Measurements from ENCODE around the gene GPR34.
"Not testable (repeated sequence)": the region's sequence is repeated elsewhere in the genome, so short reads cannot be mapped to it uniquely, and the experiment has no call there.

GPR34 gene, protein sequence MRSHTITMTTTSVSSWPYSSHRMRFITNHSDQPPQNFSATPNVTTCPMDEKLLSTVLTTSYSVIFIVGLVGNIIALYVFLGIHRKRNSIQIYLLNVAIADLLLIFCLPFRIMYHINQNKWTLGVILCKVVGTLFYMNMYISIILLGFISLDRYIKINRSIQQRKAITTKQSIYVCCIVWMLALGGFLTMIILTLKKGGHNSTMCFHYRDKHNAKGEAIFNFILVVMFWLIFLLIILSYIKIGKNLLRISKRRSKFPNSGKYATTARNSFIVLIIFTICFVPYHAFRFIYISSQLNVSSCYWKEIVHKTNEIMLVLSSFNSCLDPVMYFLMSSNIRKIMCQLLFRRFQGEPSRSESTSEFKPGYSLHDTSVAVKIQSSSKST

DNA sequence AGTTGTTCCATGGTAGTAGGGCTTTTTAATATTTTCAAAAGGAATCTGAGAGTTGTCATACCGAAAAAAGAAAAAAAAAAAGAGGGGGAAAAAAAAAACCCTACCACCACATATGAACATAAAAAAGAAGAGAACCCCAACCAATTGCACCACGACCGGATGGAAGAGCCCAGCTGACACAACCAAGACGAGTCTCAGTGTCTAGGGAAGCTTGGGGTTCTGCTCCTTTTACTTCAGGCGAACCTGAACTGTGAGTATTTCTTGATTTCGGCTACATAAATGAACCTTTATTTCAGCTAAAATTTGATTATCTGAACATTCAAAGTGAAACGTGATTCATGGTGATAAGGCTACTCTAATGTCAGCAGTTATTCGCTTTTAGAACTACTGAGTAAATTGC, at the start of gene GPR34:
Gene GPR34 (plus strand): TSS at position 139 of the 400 bp plus-strand sequence. CDS start 6,661 bp downstream, outside the sequence.
- no peak for DNase-seq

DNA sequence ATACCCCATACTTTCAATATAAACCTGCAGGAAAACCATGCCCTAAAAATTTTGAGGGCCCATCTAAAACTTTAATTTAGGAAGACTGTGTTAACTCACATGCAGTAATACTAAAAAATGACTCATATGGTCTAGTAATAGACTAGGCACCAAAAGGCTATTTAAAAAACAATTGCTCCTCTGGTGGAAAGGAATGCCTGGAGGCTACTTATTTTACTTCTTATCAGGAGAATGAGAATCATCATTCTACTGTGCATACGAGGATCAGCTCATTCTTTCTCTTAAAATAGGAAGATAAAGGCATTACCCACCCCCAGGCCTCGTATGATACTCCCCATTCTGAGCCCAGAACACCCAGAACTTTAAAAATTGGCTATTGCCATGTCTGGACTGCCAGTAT, 42.6 kb upstream of the GPR34 start:
- not testable (repeated sequence) for DNase-seq

DNA sequence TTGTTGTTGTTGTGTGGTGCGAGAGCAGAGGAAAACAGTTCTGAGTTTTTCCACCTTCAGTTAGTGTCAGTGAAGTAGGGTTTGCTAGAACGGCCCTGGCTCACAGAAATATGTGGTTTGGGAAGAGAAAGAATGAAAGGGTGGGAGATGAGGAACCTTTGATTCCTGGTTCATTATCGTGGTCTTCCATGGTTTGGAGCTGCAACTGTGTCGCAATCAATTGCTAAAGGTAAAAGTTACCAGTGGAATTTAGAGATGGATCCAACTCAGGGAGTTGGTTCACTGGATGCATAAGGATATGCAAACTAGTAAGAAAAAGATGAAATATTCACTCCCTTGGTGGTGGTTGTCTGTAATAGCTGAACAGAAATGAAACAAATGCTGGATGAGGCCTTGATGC, 35.6 kb upstream of the GPR34 start:
- no peak for DNase-seq

DNA sequence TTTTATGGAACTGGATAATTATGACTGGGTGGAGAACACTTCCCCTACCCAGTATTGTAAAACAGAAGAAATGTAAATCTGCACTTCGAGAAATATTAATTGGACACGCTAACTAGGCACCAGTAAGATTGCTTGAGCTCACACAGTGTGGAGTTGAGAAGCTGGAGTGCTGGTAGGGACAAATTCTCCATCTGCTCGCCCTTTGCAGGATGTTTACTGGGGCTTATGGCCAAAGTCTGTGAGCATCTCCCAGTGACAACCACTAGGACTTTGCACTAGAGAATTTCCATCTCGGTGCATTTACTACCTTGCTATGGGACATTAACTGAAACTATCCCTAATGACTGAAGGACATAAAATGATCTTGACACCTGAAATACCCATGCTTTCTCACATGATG, 33.7 kb upstream of the GPR34 start:
- no peak for DNase-seq

DNA sequence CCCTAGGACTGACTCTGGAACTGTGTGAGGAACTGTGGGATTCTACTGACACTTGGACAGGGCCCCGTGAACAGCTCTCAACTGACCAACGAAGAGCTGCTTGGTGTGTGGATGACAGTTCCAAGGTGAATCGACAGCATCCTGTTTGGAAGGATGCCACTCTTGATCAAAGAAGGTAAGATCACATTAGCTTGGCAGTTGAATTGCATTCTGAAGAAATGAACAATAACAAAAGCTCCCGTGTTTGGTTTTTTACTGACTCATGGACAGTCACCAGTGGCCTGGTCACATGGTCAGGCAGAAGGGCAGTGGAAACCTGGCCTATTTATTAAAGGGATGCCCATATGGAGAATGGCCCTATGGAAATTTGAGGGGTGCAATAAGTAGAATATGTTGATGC, 33.1 kb upstream of the GPR34 start:
- no peak for DNase-seq

DNA sequence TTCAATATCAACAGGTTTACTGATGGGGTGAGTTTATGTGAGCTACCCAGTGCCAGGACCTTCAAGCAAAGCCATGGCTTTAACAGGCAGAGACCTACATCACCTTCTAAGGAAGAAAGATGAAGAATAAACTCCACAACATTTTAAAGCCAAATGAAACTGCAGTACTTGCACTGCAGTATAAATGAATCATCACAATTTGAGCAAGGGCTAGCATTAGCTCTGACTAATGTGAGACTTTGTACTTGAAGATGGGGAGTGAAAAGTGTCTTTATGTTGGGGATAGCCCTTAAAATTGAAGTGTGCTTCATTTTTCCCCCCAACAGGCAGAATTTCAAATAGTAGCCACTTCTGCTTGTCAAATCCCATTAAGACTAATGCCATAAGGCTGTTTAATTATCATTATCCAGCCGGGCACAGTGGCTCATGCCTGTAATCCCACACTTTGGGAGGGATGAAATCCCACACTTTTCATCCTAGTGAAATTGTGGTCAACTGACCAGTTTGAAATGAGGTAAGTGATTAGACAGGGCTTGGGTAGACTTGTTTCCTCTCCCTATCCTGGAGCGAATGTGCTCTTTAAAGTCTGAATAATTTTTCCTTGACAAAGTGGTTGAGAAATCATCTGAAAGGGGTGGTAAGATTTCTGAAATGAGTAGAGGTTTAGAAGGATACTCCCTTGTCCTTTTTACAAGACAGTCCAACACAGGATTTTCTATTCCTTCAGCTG, 27.2 kb upstream of the GPR34 start:
- DNase-seq, result no peak

DNA sequence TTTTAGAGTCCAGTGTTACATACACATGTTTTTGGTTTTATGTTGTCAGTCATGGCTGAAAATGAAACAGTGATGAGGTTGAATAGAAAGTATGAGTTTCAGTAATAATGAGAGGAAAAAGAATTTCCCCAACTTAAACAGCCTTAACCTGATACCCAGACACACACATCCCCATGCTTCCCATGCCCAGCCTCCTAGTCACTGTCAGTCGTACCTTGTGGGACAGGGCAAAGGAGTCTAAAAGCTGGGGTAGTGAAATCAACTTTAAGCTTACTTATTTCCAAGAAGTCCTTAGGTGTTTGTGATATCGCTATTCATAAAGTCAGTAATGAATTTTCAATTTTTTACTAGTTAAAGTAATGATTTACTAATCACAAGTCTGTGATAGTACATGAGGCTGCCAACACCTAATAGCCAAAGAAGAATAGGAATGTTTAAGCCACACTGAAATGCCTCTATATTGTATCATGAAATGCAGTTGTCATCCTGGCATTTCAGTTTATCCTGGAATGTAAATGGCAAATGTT, 24.3 kb upstream of the GPR34 start:
- DNase-seq, result no peak

DNA sequence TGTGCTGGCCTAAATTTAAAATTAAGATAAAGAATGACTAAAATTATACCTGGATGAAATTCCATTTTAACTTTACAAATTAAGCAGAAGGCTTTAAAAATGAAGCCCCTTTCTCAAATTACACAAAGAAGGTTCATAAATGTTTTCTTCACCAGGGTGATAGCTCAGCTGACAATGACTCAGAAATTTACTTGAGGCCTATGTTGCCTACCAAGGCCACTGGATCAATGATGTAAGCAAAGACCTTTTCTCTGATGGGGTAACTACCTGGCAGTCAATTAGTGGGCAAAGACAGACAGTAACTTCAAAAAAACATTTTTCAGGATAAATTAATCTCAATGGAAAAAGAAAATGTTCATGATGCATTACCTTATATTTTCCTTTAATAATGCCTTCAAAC, 23.9 kb upstream of the GPR34 start:
- no peak for DNase-seq

DNA sequence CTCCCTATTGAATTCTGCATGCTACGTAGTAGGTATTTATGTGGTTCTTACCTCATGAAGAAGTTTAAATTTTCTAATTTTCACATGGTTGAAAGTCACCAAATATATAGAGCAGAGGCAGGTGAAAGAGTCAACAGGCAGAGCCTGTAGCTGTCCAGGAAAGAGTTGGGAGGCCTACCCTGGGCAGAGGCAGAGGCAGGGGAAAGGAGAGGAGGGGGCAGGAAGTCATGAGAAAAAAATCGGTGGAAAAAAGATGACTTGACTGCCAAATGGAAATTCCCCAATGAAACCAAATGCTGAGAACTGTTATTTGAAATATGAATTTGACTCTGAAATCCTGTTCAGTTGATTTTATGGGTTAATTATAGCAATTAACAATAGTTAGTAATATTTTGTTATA, 23.1 kb upstream of the GPR34 start:
- DNase-seq, result no peak

DNA sequence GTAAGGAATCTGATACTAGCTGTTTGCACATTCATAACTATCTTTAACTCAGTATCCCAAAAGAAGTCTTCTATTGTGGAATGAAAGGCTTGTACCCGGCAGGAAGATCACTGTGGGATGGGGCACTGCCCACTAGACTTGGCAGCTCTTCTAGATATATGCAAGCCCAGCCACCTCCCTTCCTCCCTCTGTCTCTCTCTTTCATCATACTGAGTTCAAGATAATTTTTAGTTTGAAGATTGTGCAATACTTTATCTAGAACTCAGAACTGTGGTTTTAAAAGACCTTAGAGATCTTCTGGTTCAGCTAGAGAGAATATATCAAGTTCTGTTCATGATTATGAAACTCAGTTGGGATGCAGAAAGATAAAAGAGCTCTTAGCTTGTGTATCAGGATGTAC, 22.5 kb upstream of the GPR34 start:
- DNase-seq, result no peak

DNA sequence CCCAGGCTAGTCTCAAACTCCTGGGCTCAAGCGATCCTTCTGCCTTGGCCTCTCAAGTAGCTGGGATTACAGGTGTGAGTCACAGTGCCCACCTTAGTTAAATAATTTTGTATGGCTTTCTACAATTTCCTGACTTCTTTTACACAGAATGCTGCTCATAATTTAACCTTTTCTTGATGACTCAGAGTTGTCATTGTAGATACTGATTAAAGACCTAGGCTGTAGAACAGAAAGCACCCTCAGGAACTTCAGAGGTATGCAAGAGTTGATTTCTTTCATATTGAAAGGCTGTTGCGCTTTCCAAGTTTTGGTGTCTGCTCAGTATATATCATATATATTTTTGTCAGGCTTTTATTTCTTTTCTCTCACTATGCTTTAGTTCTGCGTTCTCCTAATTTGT, 21.1 kb upstream of the GPR34 start:
- DNase-seq, result no peak

DNA sequence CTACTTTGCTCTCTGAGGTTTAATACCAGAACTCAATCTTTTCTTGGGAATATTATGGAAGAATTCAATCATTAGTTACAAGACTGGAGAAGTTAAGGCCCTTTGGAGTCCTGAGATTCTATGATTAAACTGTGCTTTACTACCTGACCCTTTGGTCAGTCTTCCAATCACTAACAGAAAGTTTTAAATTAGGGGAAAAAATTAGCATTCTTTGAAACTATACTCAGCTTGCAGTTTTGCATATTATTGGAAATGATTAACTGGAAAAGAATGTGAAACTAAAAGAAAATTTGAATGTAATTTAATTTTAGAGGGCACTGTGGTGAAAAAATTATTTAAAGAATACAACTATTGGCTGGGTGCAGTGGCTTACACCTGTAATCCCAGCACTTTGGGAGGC, 18.7 kb upstream of the GPR34 start:
- DNase-seq, result no peak

DNA sequence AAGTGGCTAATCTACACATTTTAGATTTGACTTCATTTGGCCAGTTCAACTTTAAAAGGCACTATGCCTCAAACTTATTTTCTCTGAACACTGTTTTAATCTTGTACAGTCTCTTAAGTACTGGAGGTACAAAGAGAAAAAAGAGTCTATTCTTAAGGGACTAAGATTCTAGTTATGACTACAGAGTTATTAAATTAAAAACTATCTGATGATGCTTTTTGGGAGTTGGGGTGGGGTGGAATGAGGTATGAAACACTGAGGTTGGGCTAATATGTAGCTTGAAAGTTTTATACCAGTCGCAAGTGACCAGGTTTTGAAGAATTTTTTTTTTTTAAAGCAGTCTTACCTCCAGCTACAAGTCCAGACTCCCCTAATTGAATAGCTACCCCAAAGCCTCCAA, 17.7 kb upstream of the GPR34 start:
- no peak for DNase-seq

DNA sequence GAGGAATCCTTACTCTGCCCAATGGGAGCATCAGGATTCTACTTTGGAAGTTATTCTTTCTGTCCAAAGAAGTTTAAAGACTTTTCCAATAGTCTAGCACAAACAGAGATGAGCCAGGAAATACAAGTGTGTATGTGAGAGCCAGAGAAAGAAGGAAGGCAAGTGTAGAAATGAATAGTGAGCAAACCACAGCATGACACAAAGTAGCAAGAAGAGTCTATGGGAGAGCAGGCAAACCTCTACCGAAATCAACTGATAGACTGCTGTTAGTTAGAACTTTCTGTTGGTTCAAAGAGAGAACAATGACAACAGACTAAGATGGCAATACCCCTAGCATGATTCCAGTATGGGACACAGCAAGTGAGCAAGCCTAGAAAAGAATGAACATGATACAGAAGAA, 16.1 kb upstream of the GPR34 start:
- no peak for DNase-seq

DNA sequence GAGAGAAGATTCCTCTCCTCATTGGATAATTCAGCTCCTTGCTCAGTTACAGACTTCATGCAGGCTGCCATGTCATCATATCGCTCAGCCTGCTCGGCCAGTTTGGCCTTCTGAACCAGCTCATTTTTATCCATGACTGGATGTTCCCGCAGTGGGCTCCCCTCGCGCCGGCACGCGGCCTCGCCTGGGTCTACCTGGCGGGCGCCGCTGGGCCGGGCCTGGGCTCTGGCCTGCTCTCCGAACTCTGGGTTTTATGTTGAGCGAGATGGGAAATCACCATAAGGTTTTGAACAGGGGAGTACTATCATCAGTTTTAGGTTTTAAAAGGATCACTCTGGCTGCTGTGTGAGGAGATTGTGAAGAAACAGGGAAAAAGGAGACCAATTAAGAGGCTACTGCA, 12.4 kb upstream of the GPR34 start:
- DNase-seq, result not testable (repeated sequence)

DNA sequence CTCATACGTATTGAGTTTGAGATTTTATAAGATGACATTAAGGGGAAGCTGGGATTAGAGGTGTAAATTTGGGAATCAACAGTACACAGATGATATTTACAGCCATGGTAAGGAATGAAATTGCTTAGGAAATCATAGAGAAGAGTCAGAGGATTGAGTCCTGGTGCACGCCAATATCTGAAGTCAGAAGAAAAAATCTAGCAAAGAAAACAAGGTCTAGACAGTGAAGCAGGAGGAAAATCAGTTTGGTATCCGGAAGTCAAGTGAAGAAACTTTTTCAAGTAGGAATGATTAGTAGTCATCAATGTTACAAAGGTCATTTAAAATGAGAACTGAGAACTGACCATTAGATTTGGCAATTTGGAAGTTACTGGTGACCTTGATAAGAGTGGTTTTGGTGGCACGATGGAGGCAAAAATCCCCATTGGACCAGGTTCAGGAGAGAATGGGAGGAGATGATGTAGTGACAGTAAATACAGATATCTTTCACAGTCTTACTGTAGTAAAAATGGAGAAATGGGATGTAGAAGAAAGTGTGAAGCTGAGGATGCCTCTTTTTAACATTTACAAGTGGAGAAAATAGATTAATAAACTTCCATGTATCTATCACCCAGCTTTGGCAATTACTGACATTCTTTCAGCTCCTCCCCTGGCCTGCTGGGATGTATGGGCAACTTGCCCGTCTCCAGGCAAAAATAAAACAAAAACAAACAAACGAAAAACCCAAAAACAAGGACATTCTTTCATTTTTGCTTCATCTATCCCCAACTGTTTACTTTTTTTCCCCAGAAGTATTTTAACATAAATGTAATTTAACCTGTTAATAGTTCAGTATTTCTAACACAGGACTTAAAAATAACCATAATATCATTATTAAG, 11.4 kb upstream of the GPR34 start:
- DNase-seq, result no peak

DNA sequence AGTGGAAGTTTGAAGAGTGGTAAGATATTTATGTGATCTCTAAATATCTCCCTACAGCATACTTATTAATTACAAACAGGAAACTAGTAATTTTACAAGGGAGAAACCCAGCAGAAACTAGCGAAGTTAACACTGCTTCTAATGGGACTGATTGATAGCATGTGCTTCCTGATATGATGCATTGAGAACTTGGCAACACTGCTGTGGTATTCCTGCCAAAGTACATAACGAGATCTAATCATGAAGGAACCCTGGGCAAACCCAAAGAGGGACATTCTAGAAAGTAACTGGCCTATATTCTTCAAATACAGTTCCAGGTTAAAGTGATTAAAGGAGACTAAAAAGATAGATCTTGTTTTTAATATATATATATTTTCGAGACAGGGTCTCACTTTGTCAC, 4.6 kb upstream of the GPR34 start:
- no peak for DNase-seq

DNA sequence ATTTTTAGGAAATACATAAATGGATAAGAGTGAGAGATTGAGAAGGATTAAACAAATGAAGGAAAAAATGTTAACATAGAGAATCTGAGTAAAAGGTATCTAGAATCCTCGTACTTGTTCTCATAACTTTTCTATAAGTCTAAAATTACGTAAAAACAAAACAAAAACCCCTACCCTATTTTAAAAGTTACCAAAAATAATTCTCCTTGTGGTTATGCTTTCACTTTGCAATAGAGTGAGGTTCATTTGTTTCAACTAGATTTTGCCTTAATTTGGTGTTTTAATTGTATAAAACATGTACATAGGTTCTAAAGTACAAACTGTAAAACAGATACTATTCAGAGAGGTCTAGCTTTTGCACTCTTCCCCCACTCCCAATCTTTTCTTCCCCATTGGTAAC, 3.8 kb upstream of the GPR34 start:
- no peak for DNase-seq

DNA sequence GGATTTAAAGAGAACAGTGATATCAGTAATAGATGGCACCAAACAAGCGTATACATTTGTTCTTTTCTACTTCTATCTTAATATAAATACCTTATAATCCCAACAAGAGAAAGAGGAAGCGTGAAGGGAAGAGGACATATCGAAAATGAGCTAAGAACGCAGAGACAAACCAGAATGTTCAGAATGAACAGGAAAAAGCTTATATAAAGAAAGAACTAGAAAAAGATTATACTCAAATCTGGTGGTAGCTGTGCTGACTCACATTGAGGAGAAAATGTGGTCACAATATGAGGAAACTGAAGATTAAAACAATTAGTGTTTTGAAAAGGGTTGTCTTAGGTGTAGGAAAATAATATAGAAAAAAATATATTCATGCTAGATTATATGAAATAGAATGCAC, 2.0 kb upstream of the GPR34 start:
- DNase-seq, result no peak

DNA sequence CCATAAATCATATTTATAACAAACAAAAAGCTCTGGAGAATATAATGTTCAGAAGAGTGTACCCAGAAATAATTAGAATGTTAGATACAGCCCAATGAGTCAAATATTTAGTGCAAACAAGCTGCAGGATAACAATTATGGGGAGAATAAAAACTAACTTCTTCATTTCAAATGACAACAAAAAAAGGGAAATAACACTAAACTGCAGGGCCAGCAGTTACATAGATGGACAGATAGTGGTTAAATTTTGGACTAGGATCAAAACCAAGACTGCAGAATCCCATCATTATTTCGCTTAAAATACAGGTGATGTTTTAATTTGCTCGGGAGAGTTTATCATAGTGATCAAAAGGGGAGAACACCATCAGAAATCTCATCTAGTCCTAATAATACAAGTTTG, 617 bp upstream of the GPR34 start:
- no peak for DNase-seq

DNA sequence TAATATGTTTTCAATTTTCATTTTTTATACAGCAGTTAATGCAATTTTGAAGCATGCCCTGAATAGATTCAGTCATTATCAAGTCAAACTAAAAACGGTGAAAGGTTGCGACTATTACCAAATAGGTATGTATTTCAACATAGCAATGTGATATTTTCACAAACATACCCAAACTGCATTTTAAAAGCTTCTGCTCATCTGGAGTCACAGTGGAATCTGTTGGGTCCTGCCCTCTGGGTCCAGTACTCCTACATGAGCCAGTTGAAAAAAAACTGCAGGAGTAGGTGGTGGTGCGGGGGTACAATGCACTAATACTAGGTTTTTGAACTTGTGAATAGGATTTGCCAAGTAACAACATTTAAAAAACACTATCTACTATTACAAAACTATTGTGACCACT, 938 bp downstream of the GPR34 start:
- DNase-seq, result no peak

DNA sequence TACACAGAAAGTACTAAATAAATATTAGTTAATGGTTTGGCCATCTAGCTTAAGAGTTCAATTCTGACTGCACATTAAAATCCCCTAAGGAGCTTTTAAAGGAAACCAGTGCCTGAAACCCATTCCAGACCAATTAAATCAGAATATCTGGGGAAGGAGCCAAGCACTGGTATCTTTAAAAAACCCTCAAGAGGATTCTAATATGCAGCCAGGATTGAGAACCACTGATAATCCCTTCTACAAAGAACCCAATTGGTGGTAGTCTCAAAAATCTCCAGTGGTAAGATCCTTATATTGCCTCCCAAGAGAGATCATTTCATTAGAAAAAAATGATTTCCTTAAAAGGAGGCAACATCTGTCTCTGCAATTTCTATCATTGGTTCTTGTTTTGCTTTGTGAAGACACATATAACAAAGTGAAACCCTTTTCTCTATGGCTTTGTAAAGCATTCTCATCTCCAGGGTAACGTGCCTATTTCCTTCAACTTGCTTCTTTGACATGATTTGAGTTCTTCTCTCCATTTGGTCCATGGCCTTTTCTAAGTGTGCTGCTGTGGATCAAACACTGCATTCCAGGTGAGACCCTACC, 3.5 kb downstream of the GPR34 start:
- DNase-seq, result no peak

DNA sequence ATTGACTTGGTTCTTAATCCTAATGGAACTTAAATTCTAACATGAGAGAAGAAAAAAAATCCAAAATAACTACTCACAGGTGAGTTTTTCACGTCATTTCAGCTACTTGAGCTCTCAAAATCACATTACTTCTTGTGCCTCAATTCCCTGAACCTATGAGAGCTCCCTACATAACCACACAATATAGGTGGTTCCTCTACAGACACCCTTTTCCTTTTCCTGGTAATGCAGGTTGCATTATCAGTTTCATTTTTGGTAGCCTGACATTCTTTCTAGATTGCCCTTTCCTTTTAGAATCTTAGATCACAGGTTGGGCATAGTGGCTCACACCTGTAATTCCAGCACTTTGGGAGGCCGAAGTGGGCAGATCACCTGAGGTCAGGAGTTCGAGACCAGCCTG, 4.3 kb downstream of the GPR34 start:
- DNase-seq, result no peak
